Endodermal cell (in vitro differentiated cells): ENCODE results near the gene RAB3C. TPM values are rescaled to one million over a fixed set of nuclear protein-coding genes. Genes with fewer than 3 reads are reported as not detected.
A peak's percentile ranks its signal among the peaks of the same experiment; 100 is the strongest.

Experiments used
- DNase-seq: peaks from one replicate; pipeline ENCODE4 v3.0.0-alpha.2; 2017
- H3K27ac ChIP-seq: 2 replicates; pipeline ENCODE4 v1.5.1; 2013; ENCODE audit warnings: mild to moderate bottlenecking, low read depth, low read length, moderate library complexity
- H3K27me3 ChIP-seq: 2 replicates; pipeline ENCODE4 v1.6.1; 2013; ENCODE audit warnings: mild to moderate bottlenecking, low read length, moderate library complexity; ENCODE audit not compliant: insufficient read depth, control insufficient read depth, poor library complexity, severe bottlenecking
- H3K36me3 ChIP-seq: 2 replicates; pipeline ENCODE4 v1.7.0; 2013; ENCODE audit warnings: mild to moderate bottlenecking, low read length, moderate library complexity; ENCODE audit not compliant: control insufficient read depth, insufficient read depth
- H3K4me1 ChIP-seq: one replicate; pipeline ENCODE4 v1.7.0; 2013; ENCODE audit warnings: low read length; ENCODE audit not compliant: control insufficient read depth, insufficient read depth
- H3K4me3 ChIP-seq: 2 replicates; pipeline ENCODE4 v1.5.1; 2013; ENCODE audit warnings: mild to moderate bottlenecking, low read length, moderate library complexity
- H3K9ac ChIP-seq: 2 replicates; pipeline ENCODE4 v1.6.1; 2013; ENCODE audit warnings: mild to moderate bottlenecking, low read length, moderate library complexity; ENCODE audit not compliant: poor library complexity, severe bottlenecking; ENCODE audit errors: extremely low read depth
- H3K9me3 ChIP-seq: 2 replicates; pipeline ENCODE4 v1.6.1; 2013; ENCODE audit warnings: mild to moderate bottlenecking, low read length, moderate library complexity; ENCODE audit not compliant: control insufficient read depth
- H3K27ac Mint-ChIP-seq: 2 replicates; pipeline ENCODE4 v1.8.0; 2020; ENCODE audit warnings: mixed read lengths
- H3K27me3 Mint-ChIP-seq: 2 replicates; pipeline ENCODE4 v1.8.0; 2021; ENCODE audit warnings: mild to moderate bottlenecking, mixed read lengths; ENCODE audit not compliant: insufficient read depth
- H3K36me3 Mint-ChIP-seq: 2 replicates; pipeline ENCODE4 v1.8.0; 2020; ENCODE audit warnings: low read depth, mixed read lengths
- H3K4me1 Mint-ChIP-seq: 2 replicates; pipeline ENCODE4 v1.8.0; 2020; ENCODE audit warnings: mixed read lengths
- H3K4me3 Mint-ChIP-seq: 2 replicates; pipeline ENCODE4 v1.8.0; 2020; ENCODE audit warnings: mild to moderate bottlenecking, moderate library complexity, mixed read lengths
- H3K9me3 Mint-ChIP-seq: 2 replicates; pipeline ENCODE4 v1.8.0; 2020; ENCODE audit warnings: mild to moderate bottlenecking, mixed read lengths
- WGBS, 2 experiments: methylation state at CpG; one replicate each; pipeline versions ENCODE4 v1.1.5 to v1.1.7; 2013; ENCODE audit warnings: missing lambda C conversion rate in 2 of 2, mixed read lengths in 1 of 2; ENCODE audit not compliant: insufficient coverage in 1 of 2, insufficient read length in 1 of 2; 5-methylcytosine and 5-hydroxymethylcytosine counted together
- total RNA-seq, 2 donors: library from RNA; stranded (reverse); fragmentation: NEBNext Ultra II Directional in 1 of 2; extraction: Animal tissue kit (Norgen Biotek cat#: 25700) in 1 of 2; gene quantifications; 2 replicates in 1 of 2; 3 replicates in 1 of 2; pipeline ENCODE4 v1.2.1, GENCODE V29; 2021
- TF ChIP-seq, protein P1 (sequence below): fragments of 200-600 bp; sonication (generic); conservative IDR thresholded peaks from 2 replicates; pipeline ENCODE4 v1.5.0; 2021; ENCODE audit warnings: antibody characterized with exemption, mild to moderate bottlenecking

Gene RAB3C
- total RNA-seq, 2 donors from 2014 or later = 5.8 to 15.1 TPM

DNA sequence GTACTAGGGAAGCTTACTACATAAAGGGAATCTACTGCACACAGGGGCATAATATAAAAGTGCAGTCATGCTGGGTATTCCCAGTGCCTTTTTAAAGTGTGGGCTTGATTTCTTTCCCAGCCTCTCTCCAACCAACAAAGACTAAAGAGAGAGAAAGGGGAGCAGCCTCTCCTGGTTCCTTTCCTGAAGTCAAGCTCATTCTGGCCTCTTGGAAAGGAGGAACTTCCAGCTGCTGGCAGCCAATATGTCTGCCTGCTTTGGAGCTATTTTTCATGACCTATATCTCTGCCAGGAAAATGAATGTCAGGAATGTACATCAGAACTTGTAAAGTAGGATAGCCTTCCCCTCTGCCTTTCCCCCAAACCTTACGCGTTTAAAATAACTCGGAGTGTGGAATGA, 57.1 kb downstream of the RAB3C start:
- TF ChIP-seq, protein P1, sequence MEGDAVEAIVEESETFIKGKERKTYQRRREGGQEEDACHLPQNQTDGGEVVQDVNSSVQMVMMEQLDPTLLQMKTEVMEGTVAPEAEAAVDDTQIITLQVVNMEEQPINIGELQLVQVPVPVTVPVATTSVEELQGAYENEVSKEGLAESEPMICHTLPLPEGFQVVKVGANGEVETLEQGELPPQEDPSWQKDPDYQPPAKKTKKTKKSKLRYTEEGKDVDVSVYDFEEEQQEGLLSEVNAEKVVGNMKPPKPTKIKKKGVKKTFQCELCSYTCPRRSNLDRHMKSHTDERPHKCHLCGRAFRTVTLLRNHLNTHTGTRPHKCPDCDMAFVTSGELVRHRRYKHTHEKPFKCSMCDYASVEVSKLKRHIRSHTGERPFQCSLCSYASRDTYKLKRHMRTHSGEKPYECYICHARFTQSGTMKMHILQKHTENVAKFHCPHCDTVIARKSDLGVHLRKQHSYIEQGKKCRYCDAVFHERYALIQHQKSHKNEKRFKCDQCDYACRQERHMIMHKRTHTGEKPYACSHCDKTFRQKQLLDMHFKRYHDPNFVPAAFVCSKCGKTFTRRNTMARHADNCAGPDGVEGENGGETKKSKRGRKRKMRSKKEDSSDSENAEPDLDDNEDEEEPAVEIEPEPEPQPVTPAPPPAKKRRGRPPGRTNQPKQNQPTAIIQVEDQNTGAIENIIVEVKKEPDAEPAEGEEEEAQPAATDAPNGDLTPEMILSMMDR = no peak
- 100% methylated on average over 3 of the region's 3 CpGs; no CpG with 5 or more reads in 1 of the 2 experiments for WGBS, 2 experiments
- H3K9me3 ChIP-seq = no peaks in the 10 kb centered on the region
- no peaks in the 10 kb centered on the region for H3K9me3 Mint-ChIP-seq
- H3K4me1 Mint-ChIP-seq = no peaks in the 10 kb centered on the region
- H3K27ac ChIP-seq = no peak overlapping the region
- H3K36me3 ChIP-seq = no peaks in the 10 kb centered on the region
- H3K4me3 Mint-ChIP-seq = no peak overlapping the region
- H3K27me3 Mint-ChIP-seq = peaks cover 2% of the 10 kb centered on the region
- H3K4me3 ChIP-seq = no peak overlapping the region
- no peak for DNase-seq
- no peaks in the 10 kb centered on the region for H3K36me3 Mint-ChIP-seq
- no peaks in the 10 kb centered on the region for H3K4me1 ChIP-seq
- no peak overlapping the region for H3K9ac ChIP-seq
- peaks cover 2% of the 10 kb centered on the region for H3K27me3 ChIP-seq
- no peak overlapping the region for H3K27ac Mint-ChIP-seq

GRCh38 chr5:58641533-58641932, 58.7 kb downstream of the RAB3C start:
- H3K27ac ChIP-seq = no peak overlapping the region
- H3K4me3 Mint-ChIP-seq = no peak overlapping the region
- WGBS, 2 experiments = 100% methylated on average over 1 of the region's 1 CpG; no CpG with 5 or more reads in 1 of the 2 experiments
- peaks cover 14% of the 10 kb centered on the region for H3K27me3 ChIP-seq
- no peak overlapping the region for H3K27ac Mint-ChIP-seq
- H3K4me1 Mint-ChIP-seq = no peaks in the 10 kb centered on the region
- TF ChIP-seq, protein P1 = no peak
- H3K27me3 Mint-ChIP-seq = peaks cover 12% of the 10 kb centered on the region
- H3K4me3 ChIP-seq = no peak overlapping the region
- no peak overlapping the region for H3K9ac ChIP-seq
- no peaks in the 10 kb centered on the region for H3K9me3 ChIP-seq
- H3K4me1 ChIP-seq = no peaks in the 10 kb centered on the region
- no peaks in the 10 kb centered on the region for H3K36me3 ChIP-seq
- H3K36me3 Mint-ChIP-seq = no peaks in the 10 kb centered on the region
- DNase-seq = peak; percentile 47
- H3K9me3 Mint-ChIP-seq = no peaks in the 10 kb centered on the region

- H3K9me3 Mint-ChIP-seq = no peaks in the 10 kb centered on the region
- no peak overlapping the region for H3K27ac Mint-ChIP-seq
Observed at GRCh38 chr5:58648846-58649245, 66.0 kb downstream of the RAB3C start.

More at GRCh38 chr5:58648846-58649245, 66.0 kb downstream of the RAB3C start:
- no peak overlapping the region for H3K27ac ChIP-seq
- no peaks in the 10 kb centered on the region for H3K36me3 Mint-ChIP-seq
- no peak for DNase-seq
- H3K4me3 Mint-ChIP-seq = no peak overlapping the region
- no peaks in the 10 kb centered on the region for H3K4me1 ChIP-seq
- no peak overlapping the region for H3K9ac ChIP-seq
- peaks cover 10% of the 10 kb centered on the region for H3K4me1 Mint-ChIP-seq
- H3K4me3 ChIP-seq = no peak overlapping the region
- peaks cover 32% of the 10 kb centered on the region for H3K27me3 ChIP-seq
- H3K9me3 ChIP-seq = no peaks in the 10 kb centered on the region
- peaks cover 29% of the 10 kb centered on the region for H3K27me3 Mint-ChIP-seq
- no peaks in the 10 kb centered on the region for H3K36me3 ChIP-seq
- 91 to 96% methylated on average over 3 to 4 of the region's 4 CpGs for WGBS, 2 experiments
- TF ChIP-seq, protein P1 = no peak
